HepG2 (cell line): Measurements from ENCODE around the gene AGAP1. TPM values are rescaled to one million over a fixed set of nuclear protein-coding genes. Genes with fewer than 3 reads are reported as not detected.

Source experiments
- ATAC-seq: fragments of 200-7000 bp; cut with Tn5 transposase; 3 replicates; pipeline ENCODE4 v1.9.1; 2020; ENCODE audit warnings: mild to moderate bottlenecking, moderate library complexity
- BruUV-seq: library from RNA; stranded (reverse); fragments of 400-500 nt; replicated peaks from 2 replicates; lab custom pipeline; 2021; lab: Mats Ljungman, UMichigan
- CTCF ChIA-PET: fragments of 300-600 bp; formaldehyde crosslinking; extraction: SDS; loops from one replicate; lab custom pipeline; 2021; ENCODE audit warnings: low total read pairs, inconsistent platforms, low intra/inter-chr PET ratio; lab: Yijun Ruan, JAX
- POLR2A ChIA-PET: fragments of 350-600 bp; sonication (Branson Sonifier 250); formaldehyde crosslinking; loops from one replicate; lab custom pipeline; 2020; ENCODE audit warnings: antibody characterized with exemption, inconsistent platforms; lab: Yijun Ruan, JAX
- DNase-seq: peaks from one replicate; pipeline ENCODE4 v3.0.0-alpha.2; 2015; ENCODE audit warnings: low spot score
- FAIRE-seq: peaks from 3 replicates; lab custom pipeline; 2011; peaks lifted over from hg19 to GRCh38; lab: Jason Lieb, UNC
- H2AFZ ChIP-seq: one replicate; pipeline ENCODE4 v1.6.1; 2011; ENCODE audit warnings: low read length, inconsistent platforms
- H3K27ac ChIP-seq: fragments of 300-600 bp; 3 replicates; pipeline ENCODE4 v1.8.0; 2011; ENCODE audit warnings: mixed run types, mild to moderate bottlenecking, mixed read lengths, low read length, inconsistent platforms; ENCODE audit not compliant: insufficient read depth; ENCODE audit errors: extremely low read length
- H3K27me3 ChIP-seq, 2 experiments: fragments of 200-600 bp in 1 of 2; 2 replicates in 1 of 2; 3 replicates in 1 of 2; pipeline versions ENCODE4 v1.6.0 to v1.8.0; 2011; ENCODE audit warnings: low read length in 2 of 2, mild to moderate bottlenecking in 2 of 2, moderate library complexity in 2 of 2, inconsistent platforms in 1 of 2; ENCODE audit not compliant: insufficient read depth in 2 of 2, control insufficient read depth in 1 of 2
- H3K36me3 ChIP-seq, 2 experiments: fragments of 200-600 bp in 1 of 2; replicated peaks in 1 of 2; 2 replicates in 1 of 2; 3 replicates in 1 of 2; pipeline versions ENCODE4 v1.5.1 to v1.8.0; 2011; ENCODE audit warnings: low read length in 2 of 2, inconsistent platforms in 1 of 2; ENCODE audit not compliant: insufficient read depth in 2 of 2, control insufficient read depth in 1 of 2
- H3K4me1 ChIP-seq: 2 replicates; pipeline ENCODE4 v1.5.1; 2012; ENCODE audit warnings: low read length, inconsistent platforms; ENCODE audit not compliant: insufficient read depth
- H3K4me2 ChIP-seq: 2 replicates; pipeline ENCODE4 v1.6.0; 2011; ENCODE audit warnings: low read depth, low read length, inconsistent platforms
- H3K4me3 ChIP-seq, 3 experiments: fragments of 200-600 bp in 1 of 3; sonication (generic), shearing (Covaris generic) in 1 of 3; replicated peaks in 1 of 3; 2 replicates each; pipeline ENCODE4 v1.5.1; 2011 to 2016; ENCODE audit warnings: low read length in 3 of 3, inconsistent platforms in 2 of 3, low read depth in 2 of 3, mild to moderate bottlenecking in 2 of 3, control low read depth in 1 of 3, mixed read lengths in 1 of 3; ENCODE audit not compliant: insufficient read depth in 1 of 3
- H3K79me2 ChIP-seq: one replicate; pipeline ENCODE4 v1.6.1; 2011; ENCODE audit warnings: low read length, inconsistent platforms; ENCODE audit not compliant: insufficient read depth
- H3K9ac ChIP-seq: 2 replicates; pipeline ENCODE4 v1.6.0; 2011; ENCODE audit warnings: mild to moderate bottlenecking, low read depth, low read length, inconsistent platforms; ENCODE audit not compliant: insufficient read depth
- H3K9me3 ChIP-seq: 2 replicates; pipeline ENCODE4 v1.5.1; 2012; ENCODE audit warnings: mild to moderate bottlenecking, low read length
- H4K20me1 ChIP-seq: 2 replicates; pipeline ENCODE4 v1.6.0; 2011; ENCODE audit warnings: inconsistent platforms, mild to moderate bottlenecking, low read length, moderate library complexity; ENCODE audit not compliant: insufficient read depth
- ASH2L ChIP-seq: fragments of 300-600, 200-600 bp; sonication (generic); IDR thresholded peaks from 2 replicates; pipeline ENCODE4 v1.7.0; 2017; ENCODE audit warnings: low read depth, mild to moderate bottlenecking, moderate library complexity, mixed read lengths, low read length; ENCODE audit not compliant: insufficient read length
- CENPBD1 ChIP-seq: sonication (generic); formaldehyde crosslinking; IDR thresholded peaks from 2 replicates; pipeline ENCODE4 v1.8.0; 2022; ENCODE audit warnings: missing genetic modification reagents, low read depth, mild to moderate bottlenecking, borderline replicate concordance
- FOXJ3 ChIP-seq: sonication (generic); formaldehyde crosslinking; IDR thresholded peaks from 2 replicates; pipeline ENCODE4 v1.4.0; 2020; ENCODE audit warnings: missing genetic modification reagents, mild to moderate bottlenecking, borderline replicate concordance
- HOXA7 ChIP-seq: sonication (generic); formaldehyde crosslinking; IDR thresholded peaks from 2 replicates; pipeline ENCODE4 v1.8.1; 2022; ENCODE audit warnings: mild to moderate bottlenecking, missing genetic modification reagents, moderate library complexity
- NFATC3 ChIP-seq: sonication (generic); formaldehyde crosslinking; IDR thresholded peaks from 2 replicates; pipeline ENCODE4 v1.5.1; 2020; ENCODE audit warnings: mild to moderate bottlenecking, missing genetic modification reagents
- PLSCR1 ChIP-seq: sonication (generic); formaldehyde crosslinking; IDR thresholded peaks from 2 replicates; pipeline ENCODE4 v1.5.0; 2020; ENCODE audit warnings: missing genetic modification reagents, mild to moderate bottlenecking, borderline replicate concordance
- POLR2G ChIP-seq: fragments of 200-400 bp; formaldehyde crosslinking; IDR thresholded peaks from 2 replicates; pipeline ENCODE4 v1.6.1; 2018; ENCODE audit warnings: mild to moderate bottlenecking, low read depth, low read length, moderate library complexity
- TMF1 ChIP-seq: sonication (generic); formaldehyde crosslinking; IDR thresholded peaks from 2 replicates; pipeline ENCODE4 v1.8.1; 2022; ENCODE audit warnings: low read depth, missing genetic modification reagents
- YEATS2 ChIP-seq: sonication (generic); formaldehyde crosslinking; IDR thresholded peaks from 2 replicates; pipeline ENCODE4 v1.4.0; 2020; ENCODE audit warnings: missing genetic modification reagents, borderline replicate concordance
- ZGPAT ChIP-seq: IDR thresholded peaks from 2 replicates; pipeline ENCODE4 v1.6.1; 2016; ENCODE audit warnings: mild to moderate bottlenecking
- ZNF552 ChIP-seq: sonication (generic); formaldehyde crosslinking; IDR thresholded peaks from 2 replicates; pipeline ENCODE4 v1.9.0; 2022; ENCODE audit warnings: missing genetic modification reagents, mild to moderate bottlenecking, borderline replicate concordance
- ZNF850 ChIP-seq: sonication (generic); formaldehyde crosslinking; conservative IDR thresholded peaks from 2 replicates; pipeline ENCODE4 v1.9.0; 2021; ENCODE audit warnings: mild to moderate bottlenecking, missing genetic modification reagents
- ZNF891 ChIP-seq: sonication (generic); formaldehyde crosslinking; IDR thresholded peaks from 2 replicates; pipeline ENCODE4 v1.5.0; 2020; ENCODE audit warnings: mild to moderate bottlenecking, missing genetic modification reagents
- WGBS: methylation state at CpG from one replicate; pipeline ENCODE4 v1.1.6; 2017; ENCODE audit warnings: low lambda C conversion rate; 5-methylcytosine and 5-hydroxymethylcytosine counted together
- in situ Hi-C: cut with HindIII; loops from 2 replicates; pipeline ENCODE4 v1.10.0; 2017; ENCODE audit warnings: low pct_unique_long_range_greater_than_20kb; ENCODE audit not compliant: extremely low pct_ligation_motif_present
- intact Hi-C: fragments of 100-400 bp; cut with micrococcal nuclease; formaldehyde crosslinking; loops from one replicate; pipeline ENCODE4 v1.10.0; 2022; ENCODE audit not compliant: unreplicated experiment
- polyA plus RNA-seq, 8 experiments: library from polyadenylated mRNA; depleted of rRNA in 3 of 8; stranded (reverse) in 7 of 8; unstranded in 1 of 8; fragments of >200 nt; fragmentation: Illumina TruSeq in 4 of 8; extraction: Trizol in 4 of 8; gene quantifications; 2 replicates each; pipeline versions ENCODE4 v1.2.1 to v1.2.3, GENCODE V29; 2011 to 2016; ENCODE audit warnings: low read depth in 4 of 8, missing spikeins in 1 of 8, mixed read lengths in 1 of 8; ENCODE audit not compliant: insufficient read depth in 1 of 8
- total RNA-seq, 5 experiments: library from RNA; depleted of rRNA; stranded (reverse); fragments of >200 nt; fragmentation: Illumina TruSeq; extraction: Trizol; gene quantifications; 2 replicates each; pipeline ENCODE4 v1.2.3, GENCODE V29; 2016; ENCODE audit warnings: low read depth in 1 of 5
- TF ChIP-seq, protein P1 (sequence below): sonication (generic); formaldehyde crosslinking; IDR thresholded peaks from 2 replicates; pipeline ENCODE4 v1.4.0; 2020; ENCODE audit warnings: missing genetic modification reagents
- TF ChIP-seq, protein P2 (sequence below): sonication (generic); formaldehyde crosslinking; IDR thresholded peaks from 2 replicates; pipeline ENCODE4 v1.4.0; 2020; ENCODE audit warnings: missing genetic modification reagents
- TF ChIP-seq, protein P3 (sequence below): sonication (generic); formaldehyde crosslinking; IDR thresholded peaks from 2 replicates; pipeline ENCODE4 v1.4.0; 2020; ENCODE audit warnings: missing genetic modification reagents

AGAP1 gene
- total and polyA plus RNA-seq, 2 of the 13 experiments (the other 11 are each of a cell fraction or from before 2014, with no cell fraction given), result 21.2 to 32.7 TPM

- TF ChIP-seq, protein P1, sequence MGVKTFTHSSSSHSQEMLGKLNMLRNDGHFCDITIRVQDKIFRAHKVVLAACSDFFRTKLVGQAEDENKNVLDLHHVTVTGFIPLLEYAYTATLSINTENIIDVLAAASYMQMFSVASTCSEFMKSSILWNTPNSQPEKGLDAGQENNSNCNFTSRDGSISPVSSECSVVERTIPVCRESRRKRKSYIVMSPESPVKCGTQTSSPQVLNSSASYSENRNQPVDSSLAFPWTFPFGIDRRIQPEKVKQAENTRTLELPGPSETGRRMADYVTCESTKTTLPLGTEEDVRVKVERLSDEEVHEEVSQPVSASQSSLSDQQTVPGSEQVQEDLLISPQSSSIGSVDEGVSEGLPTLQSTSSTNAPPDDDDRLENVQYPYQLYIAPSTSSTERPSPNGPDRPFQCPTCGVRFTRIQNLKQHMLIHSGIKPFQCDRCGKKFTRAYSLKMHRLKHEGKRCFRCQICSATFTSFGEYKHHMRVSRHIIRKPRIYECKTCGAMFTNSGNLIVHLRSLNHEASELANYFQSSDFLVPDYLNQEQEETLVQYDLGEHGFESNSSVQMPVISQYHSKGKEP (CRISPR knock-in tag), result no peak
- TF ChIP-seq, protein P2, sequence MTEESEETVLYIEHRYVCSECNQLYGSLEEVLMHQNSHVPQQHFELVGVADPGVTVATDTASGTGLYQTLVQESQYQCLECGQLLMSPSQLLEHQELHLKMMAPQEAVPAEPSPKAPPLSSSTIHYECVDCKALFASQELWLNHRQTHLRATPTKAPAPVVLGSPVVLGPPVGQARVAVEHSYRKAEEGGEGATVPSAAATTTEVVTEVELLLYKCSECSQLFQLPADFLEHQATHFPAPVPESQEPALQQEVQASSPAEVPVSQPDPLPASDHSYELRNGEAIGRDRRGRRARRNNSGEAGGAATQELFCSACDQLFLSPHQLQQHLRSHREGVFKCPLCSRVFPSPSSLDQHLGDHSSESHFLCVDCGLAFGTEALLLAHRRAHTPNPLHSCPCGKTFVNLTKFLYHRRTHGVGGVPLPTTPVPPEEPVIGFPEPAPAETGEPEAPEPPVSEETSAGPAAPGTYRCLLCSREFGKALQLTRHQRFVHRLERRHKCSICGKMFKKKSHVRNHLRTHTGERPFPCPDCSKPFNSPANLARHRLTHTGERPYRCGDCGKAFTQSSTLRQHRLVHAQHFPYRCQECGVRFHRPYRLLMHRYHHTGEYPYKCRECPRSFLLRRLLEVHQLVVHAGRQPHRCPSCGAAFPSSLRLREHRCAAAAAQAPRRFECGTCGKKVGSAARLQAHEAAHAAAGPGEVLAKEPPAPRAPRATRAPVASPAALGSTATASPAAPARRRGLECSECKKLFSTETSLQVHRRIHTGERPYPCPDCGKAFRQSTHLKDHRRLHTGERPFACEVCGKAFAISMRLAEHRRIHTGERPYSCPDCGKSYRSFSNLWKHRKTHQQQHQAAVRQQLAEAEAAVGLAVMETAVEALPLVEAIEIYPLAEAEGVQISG, result no peak
- TF ChIP-seq NFATC3 (CRISPR knock-in tag), result no peak
- no peak for TF ChIP-seq YEATS2 (CRISPR knock-in tag)
- TF ChIP-seq, protein P3, sequence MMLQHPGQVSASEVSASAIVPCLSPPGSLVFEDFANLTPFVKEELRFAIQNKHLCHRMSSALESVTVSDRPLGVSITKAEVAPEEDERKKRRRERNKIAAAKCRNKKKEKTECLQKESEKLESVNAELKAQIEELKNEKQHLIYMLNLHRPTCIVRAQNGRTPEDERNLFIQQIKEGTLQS (CRISPR knock-in tag), result no peak
- no peak for TF ChIP-seq TMF1 (CRISPR knock-in tag)
- TF ChIP-seq POLR2G, result no peak
- no peak for TF ChIP-seq ZNF552 (CRISPR knock-in tag)
- TF ChIP-seq, all 625 proteins: peak for 0
Measured at GRCh38 chr2:235749771-235750160, 255.9 kb downstream of the AGAP1 start (continued).

GRCh38 chr2:235752846-235753245 lies 259.0 kb downstream of the AGAP1 start:
- H3K4me2 ChIP-seq, result no peak overlapping the region
- no peak overlapping the region for H3K9ac ChIP-seq
- peaks cover 13 to 38% of the 10 kb centered on the region in 2 experiments for H3K36me3 ChIP-seq
- ChIA-PET CTCF (no interaction called here), POLR2A (no interaction called here)
- 0 out of 2 replicates have a peak, but pooled peaks cover 6% of the 10 kb centered on the region for H3K4me1 ChIP-seq
- no peaks in the 10 kb centered on the region for H3K79me2 ChIP-seq
- H4K20me1 ChIP-seq, result no peaks in the 10 kb centered on the region
- H3K4me3 ChIP-seq, result no peak overlapping the region
- FAIRE-seq, result no peak
- H2AFZ ChIP-seq, result no peak overlapping the region
- no peaks in the 10 kb centered on the region for H3K27me3 ChIP-seq
- no peak; the same call in 2 of the 3 replicates for ATAC-seq
- intact Hi-C loops (no loop called here), in situ Hi-C loops (no loop called here)
- no peak for DNase-seq
- H3K9me3 ChIP-seq, result no peaks in the 10 kb centered on the region
- BruUV-seq, result no TSS peak
- no peak overlapping the region for H3K27ac ChIP-seq
- 94% methylated on average over 3 of the region's 4 CpGs for WGBS
- no peak for TF ChIP-seq HOXA7 (CRISPR knock-in tag)
- TF ChIP-seq ZNF891, result no peak
- TF ChIP-seq ZNF850 (CRISPR knock-in tag), result no peak
- TF ChIP-seq ZGPAT (CRISPR knock-in tag), result no peak
- no peak for TF ChIP-seq CENPBD1 (CRISPR knock-in tag)
- no peak for TF ChIP-seq ASH2L
- TF ChIP-seq FOXJ3 (CRISPR knock-in tag), result no peak
- no peak for TF ChIP-seq PLSCR1 (CRISPR knock-in tag)
